Endothelial cell of umbilical vein (primary cell): ENCODE results near the gene TNFSF4. TPM values are rescaled to one million over a fixed set of nuclear protein-coding genes. Genes with fewer than 3 reads are reported as not detected.

ENCODE experiments used
- BruUV-seq: library from RNA; stranded (reverse); fragments of 400-500 nt; replicated peaks from 2 replicates; lab custom pipeline; 2021; lab: Mats Ljungman, UMichigan
- CTCF ChIA-PET: fragments of 300-600, 350-600 bp; sonication (Branson Sonifier 250); formaldehyde crosslinking; loops from one replicate; lab custom pipeline; 2021; ENCODE audit warnings: antibody characterized with exemption, inconsistent platforms; lab: Charles Lee
- POLR2A ChIA-PET: fragments of 300-600, 350-600 bp; sonication (Branson Sonifier 250); formaldehyde crosslinking; loops from one replicate; lab custom pipeline; 2021; ENCODE audit warnings: antibody characterized with exemption, inconsistent platforms; lab: Charles Lee
- DNase-seq: peaks from one replicate; pipeline ENCODE4 v3.0.0-alpha.2; 2011; ENCODE audit warnings: low read depth, low spot score
- FAIRE-seq: peaks from 2 replicates; lab custom pipeline; 2011; peaks lifted over from hg19 to GRCh38; lab: Jason Lieb, UNC
- H2AFZ ChIP-seq: 2 replicates; pipeline ENCODE4 v1.6.0; 2012; ENCODE audit warnings: low read depth, low read length, control low read depth, inconsistent platforms
- H3K27ac ChIP-seq: 2 replicates; pipeline ENCODE4 v1.5.1; 2011; ENCODE audit warnings: low read depth, mild to moderate bottlenecking, control low read depth, low read length, moderate library complexity; ENCODE audit not compliant: insufficient read depth
- H3K27me3 ChIP-seq, 2 experiments: 2 replicates each; pipeline versions ENCODE4 v1.6.0 to v1.6.1; 2011; ENCODE audit warnings: low read length in 2 of 2, mixed read lengths in 1 of 2; ENCODE audit not compliant: control insufficient read depth in 2 of 2, insufficient read depth in 2 of 2
- H3K36me3 ChIP-seq, 2 experiments: 2 replicates in 1 of 2; 3 replicates in 1 of 2; pipeline ENCODE4 v1.5.1; 2011; ENCODE audit warnings: low read length in 2 of 2, mild to moderate bottlenecking in 1 of 2, moderate library complexity in 1 of 2; ENCODE audit not compliant: control insufficient read depth in 2 of 2, insufficient read depth in 2 of 2; ENCODE audit errors: extremely low read depth in 1 of 2
- H3K4me1 ChIP-seq: 3 replicates; pipeline ENCODE4 v1.5.1; 2011; ENCODE audit warnings: mild to moderate bottlenecking, low read length; ENCODE audit not compliant: control insufficient read depth, insufficient read depth; ENCODE audit errors: extremely low read depth
- H3K4me2 ChIP-seq: 2 replicates; pipeline ENCODE4 v1.6.1; 2011; ENCODE audit warnings: low read length, control low read depth, mixed read lengths; ENCODE audit not compliant: insufficient read depth
- H3K4me3 ChIP-seq, 3 experiments: fragments of 200-600 bp in 1 of 3; sonication (generic), shearing (Covaris generic) in 1 of 3; replicated peaks in 1 of 3; 2 replicates each; pipeline ENCODE4 v1.5.1; 2011 to 2016; ENCODE audit warnings: control low read depth in 3 of 3, low read length in 3 of 3, mild to moderate bottlenecking in 2 of 3, inconsistent platforms in 1 of 3, low read depth in 1 of 3, moderate library complexity in 1 of 3; ENCODE audit not compliant: insufficient read depth in 1 of 3
- H3K79me2 ChIP-seq: 2 replicates; pipeline ENCODE4 v1.6.0; 2012; ENCODE audit warnings: low read length, inconsistent platforms; ENCODE audit not compliant: control insufficient read depth, insufficient read depth
- H3K9ac ChIP-seq: replicated peaks from 2 replicates; pipeline ENCODE3; 2011; ENCODE audit warnings: low read length, control low read depth; ENCODE audit not compliant: insufficient read depth; ENCODE audit errors: extremely low read depth
- H3K9me1 ChIP-seq: replicated peaks from 3 replicates; pipeline ENCODE4 v1.6.0; 2011; ENCODE audit warnings: mild to moderate bottlenecking, low read length; ENCODE audit not compliant: control insufficient read depth, insufficient read depth; ENCODE audit errors: extremely low read depth
- H3K9me3 ChIP-seq: replicated peaks from 2 replicates; pipeline ENCODE4 v1.5.1; 2012; ENCODE audit warnings: low read length, inconsistent platforms; ENCODE audit not compliant: control insufficient read depth, insufficient read depth
- H4K20me1 ChIP-seq: replicated peaks from 2 replicates; pipeline ENCODE3; 2011; ENCODE audit warnings: mild to moderate bottlenecking, low read length; ENCODE audit not compliant: control insufficient read depth, insufficient read depth; ENCODE audit errors: extremely low read depth
- GATA2 ChIP-seq: IDR thresholded peaks from 2 replicates; pipeline ENCODE4 v1.7.0; 2011; ENCODE audit warnings: low read depth, mild to moderate bottlenecking, moderate library complexity, mixed read lengths, low read length; ENCODE audit not compliant: insufficient read length, insufficient read depth
- JUN ChIP-seq: IDR thresholded peaks from 2 replicates; pipeline ENCODE4 v1.6.1; 2011; ENCODE audit warnings: borderline replicate concordance, low read depth; ENCODE audit not compliant: insufficient read length, insufficient read depth
- MAX ChIP-seq: IDR thresholded peaks from 2 replicates; pipeline ENCODE4 v1.6.1; 2011; ENCODE audit not compliant: insufficient read depth, insufficient read length
- MYC ChIP-seq: IDR thresholded peaks from one replicate; pipeline ENCODE4 v1.6.1; 2011; ENCODE audit warnings: mild to moderate bottlenecking, low read depth, low read length
- POLR2A ChIP-seq: IDR thresholded peaks from 2 replicates; pipeline ENCODE4 v1.6.1; 2012; ENCODE audit warnings: low read depth, mild to moderate bottlenecking, control low read depth, low read length
- POLR2AphosphoS5 ChIP-seq: IDR thresholded peaks from 2 replicates; pipeline ENCODE4 v1.6.1; 2012; ENCODE audit warnings: low read depth, mild to moderate bottlenecking, control low read depth, low read length, moderate library complexity; ENCODE audit not compliant: insufficient read depth
- dilution Hi-C: fragments of 300-500 bp; cut with MboI; formaldehyde crosslinking; loops from one replicate; pipeline ENCODE4 v1.15.0; 2019; ENCODE audit warnings: low sequenced_read_pairs; ENCODE audit not compliant: extremely low pct_ligation_motif_present
- intact Hi-C: fragments of 100-400 bp; cut with micrococcal nuclease; formaldehyde crosslinking; loops from one replicate; pipeline ENCODE4 v1.10.0; 2022
- polyA plus RNA-seq, 4 experiments: library from polyadenylated mRNA; depleted of rRNA in 3 of 4; stranded (reverse) in 3 of 4; unstranded in 1 of 4; fragments of >200 nt; gene quantifications; 2 replicates each; pipeline versions ENCODE4 v1.2.1 to v1.2.3, GENCODE V29; 2011 to 2012; ENCODE audit warnings: missing spikeins in 1 of 4
- total RNA-seq: library from RNA; stranded (reverse); gene quantifications from 2 replicates; pipeline ENCODE4 v1.2.3, GENCODE V29; 2021

The TNFSF4 gene
- total and polyA plus RNA-seq, 2 donors (not counting 3 experiments of a cell fraction or from before 2014, with no cell fraction given) = 44.9 to 88.1 TPM

GRCh38 chr1:173248247-173248940 is 41.3 kb upstream of the TNFSF4 start:
- no peaks in the 10 kb centered on the region for H3K4me1 ChIP-seq
- no peaks in the 10 kb centered on the region for H3K9me3 ChIP-seq
- no peaks in the 10 kb centered on the region for H3K9me1 ChIP-seq
- H3K27ac ChIP-seq = no peak overlapping the region
- no peaks in the 10 kb centered on the region for H3K27me3 ChIP-seq
- no peak for DNase-seq
- TF ChIP-seq POLR2A (no peak), GATA2 (no peak), MAX (no peak), MYC (no peak), POLR2AphosphoS5 (no peak), JUN (no peak)
- no peaks in the 10 kb centered on the region for H4K20me1 ChIP-seq
- H3K9ac ChIP-seq = no peak overlapping the region
- POLR2A ChIA-PET = no interaction called here
- BruUV-seq = no TSS peak
- no peak overlapping the region for H2AFZ ChIP-seq
- H3K4me3 ChIP-seq = no peak overlapping the region
- no peaks in the 10 kb centered on the region for H3K79me2 ChIP-seq
- intact Hi-C loops (no loop called here), dilution Hi-C loops (no loop called here)
- no peak overlapping the region for H3K4me2 ChIP-seq
- CTCF ChIA-PET = interaction anchor here (0.9 kb wide), 1 partner anchor 37 kb away, joined by 4 read pairs; no protein-coding TSS in a partner anchor
- no peak for FAIRE-seq
- H3K36me3 ChIP-seq = no peaks in the 10 kb centered on the region

GRCh38 chr1:173245892-173246291 is 38.8 kb upstream of the TNFSF4 start:
- FAIRE-seq = no peak

More at GRCh38 chr1:173245892-173246291, 38.8 kb upstream of the TNFSF4 start:
- H3K79me2 ChIP-seq = no peaks in the 10 kb centered on the region
- no peak overlapping the region for H3K9ac ChIP-seq
- dilution Hi-C loops = no loop called here
- intact Hi-C loops = no loop called here
- H2AFZ ChIP-seq = no peak overlapping the region
- ChIA-PET CTCF (interaction anchor here (1.4 to 2.0 kb wide), 2 partner anchors 9 to 28 kb away, joined by 4 to 14 read pairs; no protein-coding TSS in a partner anchor), POLR2A (no interaction called here)
- no peak for DNase-seq
- H3K4me2 ChIP-seq = no peak overlapping the region
- no peak overlapping the region for H3K4me3 ChIP-seq
- TF ChIP-seq MAX (no peak), POLR2AphosphoS5 (no peak), MYC (no peak), GATA2 (no peak), POLR2A (no peak)
- no peaks in the 10 kb centered on the region for H3K27me3 ChIP-seq
- BruUV-seq = no TSS peak
- no peaks in the 10 kb centered on the region for H3K4me1 ChIP-seq
- H3K27ac ChIP-seq = no peak overlapping the region
- H3K9me3 ChIP-seq = no peaks in the 10 kb centered on the region
- H3K9me1 ChIP-seq = no peaks in the 10 kb centered on the region
- no peaks in the 10 kb centered on the region for H3K36me3 ChIP-seq
- no peaks in the 10 kb centered on the region for H4K20me1 ChIP-seq
